Measurements from ENCODE around the gene BBOX1.

DNA sequence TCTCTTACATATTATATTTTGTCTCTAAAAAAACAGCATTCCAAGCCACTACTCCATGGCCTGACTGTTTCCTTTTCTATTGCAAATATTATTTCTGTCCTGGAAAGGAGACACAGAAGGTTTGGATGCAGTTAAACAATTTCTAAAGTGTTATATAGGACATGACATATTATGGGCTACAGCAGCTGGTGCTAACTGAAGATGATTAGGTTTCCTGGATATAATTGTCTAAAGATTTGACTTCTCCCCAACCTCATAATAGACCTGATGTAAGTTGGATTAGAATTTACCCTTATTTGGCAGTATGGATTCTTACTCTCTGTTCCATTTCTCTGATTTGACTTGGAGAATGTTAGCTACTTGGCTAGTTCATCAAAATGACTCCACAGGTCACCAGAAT is 90.2 kb downstream of the BBOX1 start:
- TF ChIP-seq, protein P1, sequence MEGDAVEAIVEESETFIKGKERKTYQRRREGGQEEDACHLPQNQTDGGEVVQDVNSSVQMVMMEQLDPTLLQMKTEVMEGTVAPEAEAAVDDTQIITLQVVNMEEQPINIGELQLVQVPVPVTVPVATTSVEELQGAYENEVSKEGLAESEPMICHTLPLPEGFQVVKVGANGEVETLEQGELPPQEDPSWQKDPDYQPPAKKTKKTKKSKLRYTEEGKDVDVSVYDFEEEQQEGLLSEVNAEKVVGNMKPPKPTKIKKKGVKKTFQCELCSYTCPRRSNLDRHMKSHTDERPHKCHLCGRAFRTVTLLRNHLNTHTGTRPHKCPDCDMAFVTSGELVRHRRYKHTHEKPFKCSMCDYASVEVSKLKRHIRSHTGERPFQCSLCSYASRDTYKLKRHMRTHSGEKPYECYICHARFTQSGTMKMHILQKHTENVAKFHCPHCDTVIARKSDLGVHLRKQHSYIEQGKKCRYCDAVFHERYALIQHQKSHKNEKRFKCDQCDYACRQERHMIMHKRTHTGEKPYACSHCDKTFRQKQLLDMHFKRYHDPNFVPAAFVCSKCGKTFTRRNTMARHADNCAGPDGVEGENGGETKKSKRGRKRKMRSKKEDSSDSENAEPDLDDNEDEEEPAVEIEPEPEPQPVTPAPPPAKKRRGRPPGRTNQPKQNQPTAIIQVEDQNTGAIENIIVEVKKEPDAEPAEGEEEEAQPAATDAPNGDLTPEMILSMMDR (IDR thresholded peaks at IDR 0.05) = no peak
- TF ChIP-seq ZFX (IDR thresholded peaks at IDR 0.05; ENCODE audit: borderline replicate concordance) = no peak
